Stimulated activated CD4-positive, alpha-beta T cell treated with anti-CD3 and anti-CD28 coated beads, Interleukin-2, amount 100 ng/mL, for 24 hours (primary cell): ENCODE results near the gene ITPR1.

Experiments
- DNase-seq, 2 donors: peaks; one replicate each; pipeline ENCODE4 v3.0.0-alpha.2; 2020

ITPR1 gene

GRCh38 chr3:4534906-4535305, 41.8 kb downstream of the ITPR1 start:
- DNase-seq = no peak

- no peak for DNase-seq
Measured at GRCh38 chr3:4536260-4536659, 43.1 kb downstream of the ITPR1 start.

GRCh38 chr3:4540267-4540666, 47.1 kb downstream of the ITPR1 start:
- no peak for DNase-seq

GRCh38 chr3:4543110-4543509, 50.0 kb downstream of the ITPR1 start:
- no peak for DNase-seq

- DNase-seq = no peak
Measured at GRCh38 chr3:4546346-4547178, 53.4 kb downstream of the ITPR1 start.

GRCh38 chr3:4547799-4548198, 54.7 kb downstream of the ITPR1 start:
- no peak for DNase-seq

GRCh38 chr3:4548356-4548755, 55.2 kb downstream of the ITPR1 start:
- DNase-seq = no peak

GRCh38 chr3:4548780-4549179, 55.6 kb downstream of the ITPR1 start:
- no peak for DNase-seq

- DNase-seq = no peak
Measured at GRCh38 chr3:4549896-4550295, 56.7 kb downstream of the ITPR1 start.

- no peak for DNase-seq
Measured at GRCh38 chr3:4551051-4551711, 58.0 kb downstream of the ITPR1 start.

GRCh38 chr3:4551794-4552442, 58.8 kb downstream of the ITPR1 start:
- DNase-seq = no peak

- no peak for DNase-seq
Measured at GRCh38 chr3:4552811-4553210, 59.7 kb downstream of the ITPR1 start.

- DNase-seq = no peak
Measured at GRCh38 chr3:4561661-4562060, 68.5 kb downstream of the ITPR1 start.

GRCh38 chr3:4562595-4562994, 69.4 kb downstream of the ITPR1 start:
- no peak for DNase-seq

- no peak for DNase-seq
Measured at GRCh38 chr3:4564270-4564669, 71.1 kb downstream of the ITPR1 start.

GRCh38 chr3:4564928-4565586, 71.9 kb downstream of the ITPR1 start:
- no peak for DNase-seq

GRCh38 chr3:4565809-4566501, 72.8 kb downstream of the ITPR1 start:
- DNase-seq = no peak

GRCh38 chr3:4568841-4569240, 75.7 kb downstream of the ITPR1 start:
- no peak for DNase-seq

GRCh38 chr3:4570840-4571621, 77.9 kb downstream of the ITPR1 start:
- DNase-seq = no peak

GRCh38 chr3:4571690-4572334, 78.7 kb downstream of the ITPR1 start:
- DNase-seq = no peak

GRCh38 chr3:4573153-4573552, 80.0 kb downstream of the ITPR1 start:
- DNase-seq = no peak
